Hepatocyte (in vitro differentiated cells): Measurements from ENCODE around the gene CCDC127. TPM values are rescaled to one million over a fixed set of nuclear protein-coding genes. Genes with fewer than 3 reads are reported as not detected.
"Not testable (repeated sequence)": the region's sequence is repeated elsewhere in the genome, so short reads cannot be mapped to it uniquely, and the experiment has no call there.

Experiments used
- DNase-seq: peaks from one replicate; pipeline ENCODE4 v3.0.0-alpha.2; 2016; ENCODE audit warnings: low spot score
- H2AFZ ChIP-seq: fragments of 200-600 bp; sonication (generic); 2 replicates; pipeline ENCODE4 v1.6.0; 2016; ENCODE audit warnings: antibody characterized with exemption, mild to moderate bottlenecking
- H3K27ac ChIP-seq: fragments of 200-600 bp; sonication (generic); 2 replicates; pipeline ENCODE4 v1.5.1; 2016; ENCODE audit warnings: mild to moderate bottlenecking
- H3K27me3 ChIP-seq: fragments of 200-600 bp; sonication (generic); 2 replicates; pipeline ENCODE4 v1.6.1; 2016
- H3K36me3 ChIP-seq: fragments of 200-600 bp; sonication (generic); replicated peaks from 2 replicates; pipeline ENCODE4 v1.5.1; 2016; ENCODE audit warnings: low read depth; ENCODE audit not compliant: insufficient read depth
- H3K4me1 ChIP-seq: fragments of 200-600 bp; sonication (generic); 2 replicates; pipeline ENCODE4 v1.5.1; 2016; ENCODE audit warnings: mild to moderate bottlenecking, moderate library complexity; ENCODE audit not compliant: insufficient read depth
- H3K4me2 ChIP-seq: fragments of 200-600 bp; sonication (generic); 2 replicates; pipeline ENCODE4 v1.6.0; 2016
- H3K4me3 ChIP-seq: fragments of 200-600 bp; sonication (generic); 2 replicates; pipeline ENCODE4 v1.5.1; 2016; ENCODE audit warnings: mild to moderate bottlenecking
- H3K79me2 ChIP-seq: fragments of 200-600 bp; sonication (generic); 2 replicates; pipeline ENCODE4 v1.6.0; 2017; ENCODE audit warnings: mild to moderate bottlenecking
- H3K9me2 ChIP-seq: fragments of 200-600 bp; sonication (generic); replicated peaks from 2 replicates; pipeline ENCODE4 v1.6.0; 2017; ENCODE audit warnings: mild to moderate bottlenecking; ENCODE audit not compliant: insufficient read depth
- H3K9me3 ChIP-seq: fragments of 200-600 bp; sonication (generic); 2 replicates; pipeline ENCODE4 v1.5.1; 2016; ENCODE audit warnings: low read depth, mild to moderate bottlenecking
- H4K20me1 ChIP-seq: fragments of 200-600 bp; sonication (generic); 2 replicates; pipeline ENCODE4 v1.6.0; 2016; ENCODE audit warnings: mild to moderate bottlenecking; ENCODE audit not compliant: insufficient read depth, poor library complexity, severe bottlenecking
- CTCF ChIP-seq: fragments of 200-600 bp; sonication (generic); IDR thresholded peaks from 2 replicates; pipeline ENCODE4 v1.5.1; 2016; ENCODE audit warnings: antibody characterized with exemption, mild to moderate bottlenecking; ENCODE audit not compliant: poor library complexity
- EZH2 ChIP-seq: fragments of 200-600 bp; sonication (generic); IDR thresholded peaks from 2 replicates; pipeline ENCODE4 v1.6.1; 2016; ENCODE audit warnings: antibody characterized with exemption, mild to moderate bottlenecking, borderline replicate concordance
- EZH2phosphoT487 ChIP-seq: fragments of 200-600 bp; sonication (generic); IDR thresholded peaks from one replicate; pipeline ENCODE4 v1.6.1; 2018; ENCODE audit warnings: antibody characterized with exemption, mild to moderate bottlenecking, low read depth, moderate library complexity; ENCODE audit not compliant: unreplicated experiment, severe bottlenecking
- WGBS: methylation state at CpG from one replicate; pipeline ENCODE4 v1.1.6; 2016; ENCODE audit warnings: low lambda C conversion rate; ENCODE audit errors: missing lambda C conversion rate; 5-methylcytosine and 5-hydroxymethylcytosine counted together
- polyA plus RNA-seq: library from polyadenylated mRNA; unstranded; fragments of >200 nt; fragmentation: Nextera tagmentation; extraction: Ambion mirVana; gene quantifications from 2 replicates; pipeline ENCODE4 v1.2.1, GENCODE V29; 2016
- total RNA-seq: library from RNA; depleted of rRNA; stranded (reverse); fragments of >200 nt; gene quantifications from 2 replicates; pipeline ENCODE4 v1.2.3, GENCODE V29; 2014

CCDC127 gene
- 4.6 and 4.8 TPM in 2 replicates for total RNA-seq
- 11.4 and 13.7 TPM in 2 replicates for polyA plus RNA-seq

GRCh38 chr5:217494-218456 lies at the start of gene CCDC127, which contains the start of gene SDHA:
Gene CCDC127 (minus strand): TSS chr5:218153. CDS start chr5:216849, 1,304 bp downstream.
Gene SDHA (plus strand): TSS chr5:218320. CDS start chr5:218356, 36 bp downstream.
- H3K79me2 ChIP-seq = peaks cover 72% of the 10 kb centered on the region
- H3K4me1 ChIP-seq = peaks cover 17% of the 10 kb centered on the region
- DNase-seq = peak; percentile 99
- H3K27ac ChIP-seq = peak within 1 kb of the TSS; percentile 75
- peak; percentile 53 for TF ChIP-seq CTCF
- not testable (repeated sequence) for H3K9me2 ChIP-seq, H3K27me3 ChIP-seq, H3K9me3 ChIP-seq, H3K36me3 ChIP-seq
- peak within 1 kb of the TSS; percentile 90 for H3K4me3 ChIP-seq
- H2AFZ ChIP-seq = peak within 1 kb of the TSS; percentile 92
- peaks cover 33% of the 10 kb centered on the region for H4K20me1 ChIP-seq
- H3K4me2 ChIP-seq = peak within 1 kb of the TSS; percentile 90
- WGBS = 4% methylated on average over 75 of the region's 75 CpGs

- WGBS = 100% methylated on average over 1 of the region's 1 CpG
- TF ChIP-seq CTCF (no peak), EZH2phosphoT487 (no peak), EZH2 (no peak)
- H3K4me1 ChIP-seq = peaks cover 7% of the 10 kb centered on the region
These were observed 49.8 kb upstream of the CCDC127 start for GRCh38 chr5:267716-268115.

GRCh38 chr5:266311-267026 lies 48.5 kb upstream of the CCDC127 start:
- H3K9me3 ChIP-seq, H3K36me3 ChIP-seq, H3K9me2 ChIP-seq, H3K4me2 ChIP-seq, H3K27ac ChIP-seq, H3K4me3 ChIP-seq, H4K20me1 ChIP-seq, H2AFZ ChIP-seq, H3K79me2 ChIP-seq, H3K27me3 ChIP-seq, H3K4me1 ChIP-seq, DNase-seq: not testable (repeated sequence)
- 97% methylated on average over 19 of the region's 19 CpGs for WGBS

More at GRCh38 chr5:267716-268115, 49.8 kb upstream of the CCDC127 start:
- Histone ChIP-seq H3K9me3 (no peaks in the 10 kb centered on the region), H4K20me1 (no peaks in the 10 kb centered on the region), H3K4me2 (no peak overlapping the region), H3K4me3 (no peak overlapping the region), H3K27me3 (no peaks in the 10 kb centered on the region), H3K36me3 (no peaks in the 10 kb centered on the region), H3K9me2 (no peaks in the 10 kb centered on the region), H3K27ac (no peak overlapping the region), H2AFZ (no peak overlapping the region), H3K79me2 (peaks cover 5% of the 10 kb centered on the region)
- no peak for DNase-seq

- TF ChIP-seq CTCF = no peak
- TF ChIP-seq EZH2phosphoT487 = no peak
- TF ChIP-seq EZH2 = no peak
- Histone ChIP-seq H4K20me1 (no peaks in the 10 kb centered on the region), H3K9me3 (no peaks in the 10 kb centered on the region), H3K4me2 (no peak overlapping the region), H3K27ac (peak overlapping the region; percentile 79), H2AFZ (no peak overlapping the region), H3K4me3 (no peak overlapping the region), H3K27me3 (no peaks in the 10 kb centered on the region), H3K4me1 (peaks cover 7% of the 10 kb centered on the region), H3K9me2 (no peaks in the 10 kb centered on the region), H3K36me3 (no peaks in the 10 kb centered on the region), H3K79me2 (no peaks in the 10 kb centered on the region)
- WGBS = 97% methylated on average over 10 of the region's 10 CpGs
- DNase-seq = no peak
These were observed 46.4 kb upstream of the CCDC127 start for GRCh38 chr5:264338-264737.

GRCh38 chr5:263275-263974 lies 45.5 kb upstream of the CCDC127 start:
- not testable (repeated sequence) for H3K36me3 ChIP-seq

More at GRCh38 chr5:263275-263974, 45.5 kb upstream of the CCDC127 start:
- not testable (repeated sequence) for H3K79me2 ChIP-seq, H4K20me1 ChIP-seq, H3K9me3 ChIP-seq, H3K27me3 ChIP-seq, H2AFZ ChIP-seq, H3K9me2 ChIP-seq, H3K4me1 ChIP-seq, H3K4me3 ChIP-seq
- Histone ChIP-seq H3K27ac (peak overlapping the region; percentile 79), H3K4me2 (peak overlapping the region; percentile 57)
- DNase-seq = peak; percentile 50
- 68% methylated on average over 9 of the region's 9 CpGs for WGBS
